Stimulated activated naive CD4-positive, alpha-beta T cell (primary cell): ENCODE data around the gene LOX.

ENCODE experiments used
- DNase-seq, 6 experiments: peaks; one replicate each; lab custom pipeline; 2025; lab: John Stamatoyannopoulos, UW

LOX gene

GRCh38 chr5:122078116-122079110 is at the start of gene LOX:
TSS of gene LOX (minus strand) at chr5:122078259. CDS start at chr5:122077985, 274 bp downstream.
- DNase-seq = no peak

- no peak for DNase-seq
These were observed 48.8 kb upstream of the LOX start for GRCh38 chr5:122126756-122127321.

GRCh38 chr5:122126177-122126755 is 48.2 kb upstream of the LOX start:
- DNase-seq = no peak

- no peak for DNase-seq
These were observed 46.7 kb upstream of the LOX start for GRCh38 chr5:122124766-122125165.

- DNase-seq = no peak
These were observed 43.7 kb upstream of the LOX start for GRCh38 chr5:122121479-122122465.

- DNase-seq = no peak
These were observed 42.9 kb upstream of the LOX start for GRCh38 chr5:122120957-122121356.

- no peak for DNase-seq
These were observed 42.4 kb upstream of the LOX start for GRCh38 chr5:122120493-122120892.

- no peak for DNase-seq
These were observed 41.1 kb upstream of the LOX start for GRCh38 chr5:122119205-122119604.

- DNase-seq = no peak
These were observed 40.4 kb upstream of the LOX start for GRCh38 chr5:122118356-122118948.

- no peak for DNase-seq
These were observed 36.4 kb upstream of the LOX start for GRCh38 chr5:122114501-122114900.

GRCh38 chr5:122112733-122113558 is 34.9 kb upstream of the LOX start:
- no peak for DNase-seq

GRCh38 chr5:122112063-122112462 is 34.0 kb upstream of the LOX start:
- no peak for DNase-seq

GRCh38 chr5:122111460-122111859 is 33.4 kb upstream of the LOX start:
- DNase-seq = no peak

- no peak for DNase-seq
These were observed 32.9 kb upstream of the LOX start for GRCh38 chr5:122110987-122111386.

GRCh38 chr5:122107016-122107415 is 29.0 kb upstream of the LOX start:
- DNase-seq = no peak

GRCh38 chr5:122105909-122106308 is 27.9 kb upstream of the LOX start:
- no peak for DNase-seq

GRCh38 chr5:122102825-122103224 is 24.8 kb upstream of the LOX start:
- DNase-seq = no peak

- DNase-seq = peak in 1 of 6 experiments; percentile 12
These were observed 23.7 kb upstream of the LOX start for GRCh38 chr5:122101636-122102285.

- no peak for DNase-seq
These were observed 21.2 kb upstream of the LOX start for GRCh38 chr5:122099060-122099790.
